Neural progenitor cell (in vitro differentiated cells): Measurements from ENCODE around the gene ARHGAP22. TPM values are rescaled to one million over a fixed set of nuclear protein-coding genes. Genes with fewer than 3 reads are reported as not detected.

Experiments
- DNase-seq: peaks from one replicate; pipeline ENCODE4 v3.0.0-alpha.2; 2016; ENCODE audit warnings: low spot score
- H2AFZ ChIP-seq: fragments of 200-600 bp; sonication (generic); replicated peaks from 2 replicates; pipeline ENCODE4 v1.6.1; 2016; ENCODE audit warnings: antibody characterized with exemption
- H3F3A ChIP-seq: fragments of 200-600 bp; sonication (generic); 2 replicates; pipeline ENCODE4 v1.6.1; 2016; ENCODE audit warnings: antibody characterized with exemption, low read depth
- H3K27ac ChIP-seq: fragments of 200-600 bp; sonication (generic); 2 replicates; pipeline ENCODE4 v1.5.1; 2016; ENCODE audit warnings: mild to moderate bottlenecking
- H3K27me3 ChIP-seq: fragments of 200-600 bp; sonication (generic); 2 replicates; pipeline ENCODE4 v1.6.1; 2016; ENCODE audit warnings: mild to moderate bottlenecking, moderate library complexity
- H3K36me3 ChIP-seq: fragments of 200-600 bp; sonication (generic); 2 replicates; pipeline ENCODE4 v1.5.1; 2016
- H3K4me1 ChIP-seq: fragments of 200-600 bp; sonication (generic); 2 replicates; pipeline ENCODE4 v1.6.1; 2016; ENCODE audit warnings: mixed run types
- H3K4me2 ChIP-seq: fragments of 200-600 bp; sonication (generic); 2 replicates; pipeline ENCODE4 v1.6.1; 2016
- H3K4me3 ChIP-seq: fragments of 200-600 bp; sonication (generic); 2 replicates; pipeline ENCODE4 v1.5.1; 2016
- H3K79me2 ChIP-seq: fragments of 200-600 bp; sonication (generic); 2 replicates; pipeline ENCODE4 v1.6.1; 2016; ENCODE audit warnings: low read depth
- H3K9ac ChIP-seq: fragments of 200-600 bp; sonication (generic); 2 replicates; pipeline ENCODE4 v1.6.1; 2016
- H3K9me3 ChIP-seq: fragments of 200-600 bp; sonication (generic); 2 replicates; pipeline ENCODE4 v1.5.1; 2016; ENCODE audit warnings: low read depth
- H4K20me1 ChIP-seq: fragments of 200-600 bp; sonication (generic); 2 replicates; pipeline ENCODE4 v1.6.1; 2016; ENCODE audit warnings: low read depth
- H3K27ac Mint-ChIP-seq: 3 replicates; pipeline ENCODE4 v1.8.0; 2021; ENCODE audit warnings: mixed read lengths
- H3K27me3 Mint-ChIP-seq: 2 replicates; pipeline ENCODE4 v1.8.0; 2022; ENCODE audit warnings: low read depth, mild to moderate bottlenecking, inconsistent platforms, moderate library complexity, mixed read lengths; ENCODE audit not compliant: insufficient read depth
- H3K36me3 Mint-ChIP-seq: 3 replicates; pipeline ENCODE4 v1.8.0; 2021; ENCODE audit warnings: mixed read lengths
- H3K4me1 Mint-ChIP-seq: 3 replicates; pipeline ENCODE4 v1.8.0; 2021; ENCODE audit warnings: mixed read lengths
- H3K4me3 Mint-ChIP-seq: 3 replicates; pipeline ENCODE4 v1.8.0; 2021; ENCODE audit warnings: mild to moderate bottlenecking, moderate library complexity, mixed read lengths
- H3K9me3 Mint-ChIP-seq: 3 replicates; pipeline ENCODE4 v1.8.0; 2020; ENCODE audit warnings: mixed read lengths
- EZH2 ChIP-seq: fragments of 200-600 bp; sonication (generic); IDR thresholded peaks from 2 replicates; pipeline ENCODE4 v1.6.1; 2017; ENCODE audit warnings: antibody characterized with exemption, mild to moderate bottlenecking, moderate library complexity
- EZH2phosphoT487 ChIP-seq: fragments of 200-600 bp; sonication (generic); IDR thresholded peaks from 2 replicates; pipeline ENCODE4 v1.6.1; 2017; ENCODE audit warnings: antibody characterized with exemption
- total RNA-seq: library from RNA; depleted of rRNA; stranded (reverse); fragments of >200 nt; gene quantifications from 2 replicates; pipeline ENCODE4 v1.2.3, GENCODE V29; 2015; ENCODE audit warnings: low replicate concordance
- TF ChIP-seq, protein P1 (sequence below): fragments of 200-600 bp; sonication (generic); IDR thresholded peaks from 2 replicates; pipeline ENCODE4 v1.5.1; 2017; ENCODE audit warnings: antibody characterized with exemption, mild to moderate bottlenecking

Gene ARHGAP22
- total RNA-seq, 1 donor from 2014 or later, result 1.7 TPM

DNA sequence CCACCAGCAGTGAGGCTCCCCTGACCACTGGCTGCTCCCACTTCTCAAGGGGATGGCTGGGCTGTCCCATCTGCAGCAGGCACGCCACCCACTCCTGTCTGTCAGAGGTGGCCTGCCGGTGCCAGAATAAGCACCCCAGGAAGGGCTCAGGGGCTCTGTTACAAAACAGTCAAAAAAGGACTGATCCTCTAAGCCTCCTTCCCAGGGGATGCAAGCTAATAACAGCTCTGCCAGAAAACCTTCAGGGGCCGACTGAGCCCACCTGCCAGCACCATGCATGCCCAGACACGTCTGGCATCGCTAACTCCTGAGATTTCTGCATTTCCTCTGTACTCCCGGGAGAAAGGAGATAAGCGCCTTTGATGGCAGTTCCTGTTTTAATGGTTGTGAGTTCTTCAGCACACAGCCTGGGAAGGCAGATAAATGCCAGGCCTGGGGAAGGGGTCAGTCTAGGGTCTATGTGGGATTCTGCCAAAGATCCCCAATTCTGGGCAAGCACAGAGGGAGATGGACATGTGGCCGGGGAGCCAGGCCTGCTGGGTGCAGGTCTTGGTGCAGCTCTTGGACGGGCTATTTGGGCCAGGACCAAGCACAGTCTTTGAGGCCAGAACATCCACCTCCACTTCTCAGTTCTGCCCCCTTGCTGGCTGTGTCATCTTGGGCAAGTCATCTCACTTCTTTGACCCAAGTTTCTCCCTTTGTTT, 128.4 kb downstream of the ARHGAP22 start:
- H3K27ac ChIP-seq, result no peak overlapping the region
- peaks cover 11% of the 10 kb centered on the region for H3K4me1 ChIP-seq
- Mint-ChIP-seq H3K27me3 (peaks cover 2% of the 10 kb centered on the region), H3K4me1 (no peaks in the 10 kb centered on the region), H3K27ac (no peak overlapping the region), H3K9me3 (peaks cover 5% of the 10 kb centered on the region), H3K36me3 (no peaks in the 10 kb centered on the region), H3K4me3 (no peak overlapping the region)
- DNase-seq, result no peak
- no peaks in the 10 kb centered on the region for H3K79me2 ChIP-seq
- no peak overlapping the region for H3K9ac ChIP-seq
- no peaks in the 10 kb centered on the region for H3K27me3 ChIP-seq
- no peaks in the 10 kb centered on the region for H3K36me3 ChIP-seq
- no peaks in the 10 kb centered on the region for H3K9me3 ChIP-seq
- H4K20me1 ChIP-seq, result no peaks in the 10 kb centered on the region
- H3K4me3 ChIP-seq, result no peak overlapping the region
- TF ChIP-seq, protein P1, sequence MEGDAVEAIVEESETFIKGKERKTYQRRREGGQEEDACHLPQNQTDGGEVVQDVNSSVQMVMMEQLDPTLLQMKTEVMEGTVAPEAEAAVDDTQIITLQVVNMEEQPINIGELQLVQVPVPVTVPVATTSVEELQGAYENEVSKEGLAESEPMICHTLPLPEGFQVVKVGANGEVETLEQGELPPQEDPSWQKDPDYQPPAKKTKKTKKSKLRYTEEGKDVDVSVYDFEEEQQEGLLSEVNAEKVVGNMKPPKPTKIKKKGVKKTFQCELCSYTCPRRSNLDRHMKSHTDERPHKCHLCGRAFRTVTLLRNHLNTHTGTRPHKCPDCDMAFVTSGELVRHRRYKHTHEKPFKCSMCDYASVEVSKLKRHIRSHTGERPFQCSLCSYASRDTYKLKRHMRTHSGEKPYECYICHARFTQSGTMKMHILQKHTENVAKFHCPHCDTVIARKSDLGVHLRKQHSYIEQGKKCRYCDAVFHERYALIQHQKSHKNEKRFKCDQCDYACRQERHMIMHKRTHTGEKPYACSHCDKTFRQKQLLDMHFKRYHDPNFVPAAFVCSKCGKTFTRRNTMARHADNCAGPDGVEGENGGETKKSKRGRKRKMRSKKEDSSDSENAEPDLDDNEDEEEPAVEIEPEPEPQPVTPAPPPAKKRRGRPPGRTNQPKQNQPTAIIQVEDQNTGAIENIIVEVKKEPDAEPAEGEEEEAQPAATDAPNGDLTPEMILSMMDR, result no peak
- no peak for TF ChIP-seq EZH2
- TF ChIP-seq EZH2phosphoT487, result no peak
- H3F3A ChIP-seq, result no peaks in the 10 kb centered on the region
- no peak overlapping the region for H3K4me2 ChIP-seq
- H2AFZ ChIP-seq, result no peak overlapping the region

DNA sequence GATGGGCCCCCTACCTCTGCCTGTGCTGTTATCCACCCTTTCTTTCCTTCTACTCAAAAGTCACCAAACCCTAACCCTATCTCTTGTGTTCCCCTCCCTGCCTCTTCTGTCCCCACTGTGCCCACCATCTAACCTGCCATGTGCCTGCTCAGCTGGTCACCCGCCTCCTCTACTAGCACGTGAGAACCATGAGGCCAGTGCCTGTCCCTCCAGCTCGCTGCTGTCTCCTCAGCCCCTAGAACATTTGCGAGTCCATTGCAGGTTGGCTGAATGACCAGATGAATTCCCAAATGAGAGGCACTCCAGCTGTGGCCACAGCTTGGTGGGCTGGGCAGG, 129.0 kb downstream of the ARHGAP22 start:
- Histone ChIP-seq H3K4me3 (no peak overlapping the region), H3K9ac (no peak overlapping the region), H2AFZ (no peak overlapping the region), H3K27ac (no peak overlapping the region), H3K9me3 (no peaks in the 10 kb centered on the region), H3K79me2 (no peaks in the 10 kb centered on the region), H3F3A (no peaks in the 10 kb centered on the region), H3K36me3 (no peaks in the 10 kb centered on the region), H3K27me3 (no peaks in the 10 kb centered on the region), H4K20me1 (no peaks in the 10 kb centered on the region), H3K4me2 (no peak overlapping the region), H3K4me1 (peaks cover 11% of the 10 kb centered on the region)
- no peak for TF ChIP-seq EZH2phosphoT487
- no peak for TF ChIP-seq EZH2
- TF ChIP-seq, protein P1, result no peak
- Mint-ChIP-seq H3K27me3 (peaks cover 2% of the 10 kb centered on the region), H3K36me3 (no peaks in the 10 kb centered on the region), H3K4me1 (no peaks in the 10 kb centered on the region), H3K9me3 (peaks cover 6% of the 10 kb centered on the region), H3K4me3 (no peak overlapping the region), H3K27ac (no peak overlapping the region)
- no peak for DNase-seq

DNA sequence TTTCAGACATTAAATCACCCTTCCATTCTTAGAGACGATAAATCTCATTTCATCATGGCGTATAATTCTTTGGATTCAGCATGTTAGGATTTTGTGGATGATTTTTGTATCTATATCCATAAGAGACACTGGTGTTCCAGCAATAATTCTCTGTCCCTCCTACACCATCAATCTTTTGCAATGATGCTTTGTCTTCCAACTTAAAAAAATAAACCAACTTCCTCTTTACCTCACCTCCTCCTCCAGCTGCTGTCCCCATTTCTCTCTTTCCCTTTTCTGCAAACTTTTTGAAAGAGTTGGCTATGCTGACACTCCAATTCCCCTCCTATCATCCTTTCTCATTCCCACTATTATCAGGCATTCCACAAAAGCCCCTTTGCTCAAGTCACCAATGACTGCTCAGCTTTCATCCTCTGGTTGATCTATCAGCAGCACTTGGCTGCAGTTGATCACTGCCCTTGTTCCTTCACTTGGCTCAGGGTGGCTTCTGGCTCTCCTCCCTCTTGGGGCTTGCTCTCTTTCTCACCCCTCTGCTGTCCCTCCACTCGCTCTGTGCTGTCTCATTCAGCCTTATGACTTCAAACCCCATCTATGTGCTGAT, 130.0 kb downstream of the ARHGAP22 start:
- H3F3A ChIP-seq, result no peaks in the 10 kb centered on the region
- no peaks in the 10 kb centered on the region for H3K9me3 ChIP-seq
- no peak overlapping the region for H3K27ac Mint-ChIP-seq
- H3K27ac ChIP-seq, result no peak overlapping the region
- no peak overlapping the region for H3K4me3 Mint-ChIP-seq
- H3K9me3 Mint-ChIP-seq, result peaks cover 6% of the 10 kb centered on the region
- no peaks in the 10 kb centered on the region for H3K36me3 ChIP-seq
- no peaks in the 10 kb centered on the region for H3K36me3 Mint-ChIP-seq
- H3K4me1 ChIP-seq, result peaks cover 18% of the 10 kb centered on the region
- H3K4me3 ChIP-seq, result no peak overlapping the region
- H3K4me1 Mint-ChIP-seq, result peaks cover 2% of the 10 kb centered on the region
- no peak overlapping the region for H3K4me2 ChIP-seq
- no peaks in the 10 kb centered on the region for H3K27me3 ChIP-seq
- TF ChIP-seq EZH2, result no peak
- TF ChIP-seq EZH2phosphoT487, result no peak
- TF ChIP-seq, protein P1, result no peak
- H3K27me3 Mint-ChIP-seq, result no peaks in the 10 kb centered on the region
- no peaks in the 10 kb centered on the region for H3K79me2 ChIP-seq
- H4K20me1 ChIP-seq, result no peaks in the 10 kb centered on the region
- DNase-seq, result no peak
- no peak overlapping the region for H2AFZ ChIP-seq
- H3K9ac ChIP-seq, result no peak overlapping the region
